Caco-2 (cell line): ENCODE measurements around the gene SPANXN3. TPM values are rescaled to one million over a fixed set of nuclear protein-coding genes. Genes with fewer than 3 reads are reported as not detected.

ENCODE experiments used
- BruUV-seq: library from RNA; stranded (reverse); fragments of 400-500 nt; replicated peaks from 2 replicates; lab custom pipeline; 2021; lab: Mats Ljungman, UMichigan
- CTCF ChIA-PET: fragments of 300-600 bp; sonication (Branson Sonifier 250); formaldehyde crosslinking; loops from one replicate; lab custom pipeline; 2022; ENCODE audit warnings: antibody characterized with exemption; lab: Charles Lee
- POLR2A ChIA-PET: fragments of 300-600 bp; sonication (Branson Sonifier 250); formaldehyde crosslinking; loops from one replicate; lab custom pipeline; 2022; ENCODE audit warnings: antibody characterized with exemption; lab: Charles Lee
- DNase-seq, 2 experiments: peaks; one replicate each; pipeline versions ENCODE4 v3.0.0 to v3.0.0-alpha.2; 2020 to 2022
- H3K27me3 ChIP-seq: replicated peaks from 2 replicates; pipeline ENCODE4 v1.6.0; 2011; ENCODE audit warnings: low read length; ENCODE audit not compliant: control insufficient read depth, insufficient read depth
- H3K36me3 ChIP-seq: 2 replicates; pipeline ENCODE4 v1.5.1; 2011; ENCODE audit warnings: low read length; ENCODE audit not compliant: control insufficient read depth, insufficient read depth
- H3K4me1 ChIP-seq: fragments of 250-450 bp; sonication (Bioruptor Pico); 2 replicates; pipeline ENCODE4 v1.5.1; 2020; ENCODE audit warnings: mild to moderate bottlenecking
- H3K4me3 ChIP-seq: 2 replicates; pipeline ENCODE4 v1.5.1; 2011; ENCODE audit warnings: low read depth, mild to moderate bottlenecking, control low read depth, low read length
- H3K9me3 ChIP-seq: fragments of 250-450 bp; sonication (Bioruptor Pico); 2 replicates; pipeline ENCODE4 v1.5.1; 2020; ENCODE audit warnings: mild to moderate bottlenecking, moderate library complexity
- H3K27ac Mint-ChIP-seq: one replicate; pipeline ENCODE4 v1.8.0; 2022; ENCODE audit warnings: mixed read lengths; ENCODE audit not compliant: unreplicated experiment
- H3K27me3 Mint-ChIP-seq: one replicate; pipeline ENCODE4 v1.8.0; 2022; ENCODE audit warnings: mixed read lengths; ENCODE audit not compliant: insufficient read depth, unreplicated experiment
- H3K36me3 Mint-ChIP-seq: one replicate; pipeline ENCODE4 v1.8.0; 2022; ENCODE audit warnings: mild to moderate bottlenecking, mixed read lengths; ENCODE audit not compliant: insufficient read depth, unreplicated experiment
- H3K4me1 Mint-ChIP-seq: one replicate; pipeline ENCODE4 v1.8.0; 2022; ENCODE audit warnings: low read depth, mixed read lengths; ENCODE audit not compliant: unreplicated experiment
- H3K4me3 Mint-ChIP-seq: one replicate; pipeline ENCODE4 v1.8.0; 2022; ENCODE audit warnings: mild to moderate bottlenecking, moderate library complexity, mixed read lengths; ENCODE audit not compliant: unreplicated experiment
- H3K9me3 Mint-ChIP-seq: one replicate; pipeline ENCODE4 v1.8.0; 2022; ENCODE audit warnings: mixed read lengths; ENCODE audit not compliant: unreplicated experiment
- CTCF ChIP-seq, 2 experiments: fragments of 200-600 bp in 1 of 2; IDR thresholded peaks; 1 replicate in 1 of 2; 2 replicates in 1 of 2; pipeline versions ENCODE4 v1.5.1 to v1.8.0; 2011 to 2022; ENCODE audit warnings: antibody characterized with exemption in 1 of 2, control low read depth in 1 of 2, inconsistent platforms in 1 of 2, low read depth in 1 of 2, low read length in 1 of 2, mild to moderate bottlenecking in 1 of 2, moderate library complexity in 1 of 2; ENCODE audit not compliant: insufficient read depth in 1 of 2, severe bottlenecking in 1 of 2, unreplicated experiment in 1 of 2
- intact Hi-C: fragments of 100-400 bp; cut with micrococcal nuclease; formaldehyde crosslinking; loops from one replicate; pipeline ENCODE4 v1.10.0; 2022; ENCODE audit not compliant: unreplicated experiment
- total RNA-seq: library from RNA; stranded (reverse); gene quantifications from 2 replicates; pipeline ENCODE4 v1.2.3, GENCODE V29; 2022

SPANXN3 gene
- total RNA-seq, 1 experiment from 2014 or later = not detected

GRCh38 chrX:143486105-143486504, 31.2 kb downstream of the SPANXN3 start:
- H3K27ac Mint-ChIP-seq = no peak overlapping the region
- H3K4me1 ChIP-seq = no peaks in the 10 kb centered on the region
- H3K4me1 Mint-ChIP-seq = no peaks in the 10 kb centered on the region
- H3K27me3 Mint-ChIP-seq = no peaks in the 10 kb centered on the region
- H3K4me3 Mint-ChIP-seq = no peak overlapping the region
- BruUV-seq = no TSS peak
- H3K9me3 ChIP-seq = no peaks in the 10 kb centered on the region
- TF ChIP-seq CTCF (IDR thresholded peaks at IDR 0.05; ENCODE audit: insufficient read depth in 1 of 2, low read depth in 1 of 2, low read length in 1 of 2, severe bottlenecking in 1 of 2, unreplicated experiment in 1 of 2) = no peak
- POLR2A ChIA-PET = no interaction called here
- no peaks in the 10 kb centered on the region for H3K9me3 Mint-ChIP-seq
- no peak for DNase-seq
- no peaks in the 10 kb centered on the region for H3K36me3 Mint-ChIP-seq
- intact Hi-C loops = no loop called here
- no peaks in the 10 kb centered on the region for H3K27me3 ChIP-seq
- no peaks in the 10 kb centered on the region for H3K36me3 ChIP-seq
- CTCF ChIA-PET = no interaction called here
- H3K4me3 ChIP-seq = no peak overlapping the region

GRCh38 chrX:143476751-143477150, 40.5 kb downstream of the SPANXN3 start:
- Histone ChIP-seq H3K27me3 (no peaks in the 10 kb centered on the region), H3K9me3 (no peaks in the 10 kb centered on the region), H3K4me3 (no peak overlapping the region), H3K36me3 (no peaks in the 10 kb centered on the region), H3K4me1 (no peaks in the 10 kb centered on the region)
- no peaks in the 10 kb centered on the region for H3K27me3 Mint-ChIP-seq
- no peak overlapping the region for H3K4me3 Mint-ChIP-seq
- no peak for TF ChIP-seq CTCF (IDR thresholded peaks at IDR 0.05; ENCODE audit: insufficient read depth in 1 of 2, low read depth in 1 of 2, low read length in 1 of 2, severe bottlenecking in 1 of 2, unreplicated experiment in 1 of 2)
- H3K36me3 Mint-ChIP-seq = no peaks in the 10 kb centered on the region
- CTCF ChIA-PET = no interaction called here
- H3K9me3 Mint-ChIP-seq = peaks cover 17% of the 10 kb centered on the region
- no peak for DNase-seq
- POLR2A ChIA-PET = no interaction called here
- no TSS peak for BruUV-seq
- H3K27ac Mint-ChIP-seq = no peak overlapping the region
- H3K4me1 Mint-ChIP-seq = no peaks in the 10 kb centered on the region
- intact Hi-C loops = no loop called here

- no peak overlapping the region for H3K4me3 ChIP-seq
- no TSS peak for BruUV-seq
- no peaks in the 10 kb centered on the region for H3K9me3 ChIP-seq
- no peaks in the 10 kb centered on the region for H3K27me3 Mint-ChIP-seq
- no peaks in the 10 kb centered on the region for H3K4me1 Mint-ChIP-seq
- H3K27ac Mint-ChIP-seq = no peak overlapping the region
- no peaks in the 10 kb centered on the region for H3K36me3 ChIP-seq
- no peaks in the 10 kb centered on the region for H3K4me1 ChIP-seq
- H3K27me3 ChIP-seq = no peaks in the 10 kb centered on the region
- no peak for TF ChIP-seq CTCF (IDR thresholded peaks at IDR 0.05; ENCODE audit: insufficient read depth in 1 of 2, low read depth in 1 of 2, low read length in 1 of 2, severe bottlenecking in 1 of 2, unreplicated experiment in 1 of 2)
- POLR2A ChIA-PET = no interaction called here
- no peak for DNase-seq
- H3K36me3 Mint-ChIP-seq = no peaks in the 10 kb centered on the region
- no peak overlapping the region for H3K4me3 Mint-ChIP-seq
- CTCF ChIA-PET = no interaction called here
- intact Hi-C loops = no loop called here
- peaks cover 17% of the 10 kb centered on the region for H3K9me3 Mint-ChIP-seq
These were observed 44.8 kb downstream of the SPANXN3 start for GRCh38 chrX:143472347-143472938.
